SK-N-DZ (cell line): Measurements from ENCODE around the gene SRRM3. TPM values are rescaled to one million over a fixed set of nuclear protein-coding genes. Genes with fewer than 3 reads are reported as not detected.
"Not testable (repeated sequence)": the region's sequence is repeated elsewhere in the genome, so short reads cannot be mapped to it uniquely, and the experiment has no call there.

Experiments
- DNase-seq: peaks from one replicate; pipeline ENCODE4 v3.0.0-alpha.2; 2015; ENCODE audit warnings: low spot score
- polyA plus RNA-seq, 2 experiments: library from polyadenylated mRNA; depleted of rRNA; stranded (reverse); fragments of >200 nt; gene quantifications; 2 replicates each; pipeline ENCODE4 v1.2.3, GENCODE V29; 2014

The SRRM3 gene, protein sequence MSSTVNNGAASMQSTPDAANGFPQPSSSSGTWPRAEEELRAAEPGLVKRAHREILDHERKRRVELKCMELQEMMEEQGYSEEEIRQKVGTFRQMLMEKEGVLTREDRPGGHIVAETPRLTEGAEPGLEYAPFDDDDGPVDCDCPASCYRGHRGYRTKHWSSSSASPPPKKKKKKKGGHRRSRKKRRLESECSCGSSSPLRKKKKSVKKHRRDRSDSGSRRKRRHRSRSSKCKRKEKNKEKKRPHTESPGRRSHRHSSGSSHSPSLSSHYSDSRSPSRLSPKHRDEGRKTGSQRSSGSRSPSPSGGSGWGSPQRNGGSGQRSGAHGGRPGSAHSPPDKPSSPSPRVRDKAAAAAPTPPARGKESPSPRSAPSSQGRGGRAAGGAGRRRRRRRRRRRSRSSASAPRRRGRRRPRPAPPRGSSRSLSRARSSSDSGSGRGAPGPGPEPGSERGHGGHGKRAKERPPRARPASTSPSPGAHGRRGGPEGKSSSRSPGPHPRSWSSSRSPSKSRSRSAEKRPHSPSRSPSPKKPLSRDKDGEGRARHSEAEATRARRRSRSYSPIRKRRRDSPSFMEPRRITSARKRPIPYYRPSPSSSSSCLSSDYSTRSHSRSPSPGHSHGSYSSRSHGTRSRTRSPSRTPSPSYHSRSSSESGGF
- 13.2 and 13.5 TPM in 2 replicates for polyA plus RNA-seq (2014; cell fraction: cytosol; rRNA removed)
- 26.8 and 31.9 TPM in 2 replicates for polyA plus RNA-seq (2014; cell fraction: nucleus; rRNA removed)

GRCh38 chr7:76201732-76202665 is at the start of gene SRRM3:
SRRM3 (plus strand) TSS chr7:76201896; CDS start chr7:76235067, 33,171 bp downstream.
- peak; percentile 84 for DNase-seq

GRCh38 chr7:76151932-76152331 is 49.8 kb upstream of the SRRM3 start:
- DNase-seq, result no peak

DNA sequence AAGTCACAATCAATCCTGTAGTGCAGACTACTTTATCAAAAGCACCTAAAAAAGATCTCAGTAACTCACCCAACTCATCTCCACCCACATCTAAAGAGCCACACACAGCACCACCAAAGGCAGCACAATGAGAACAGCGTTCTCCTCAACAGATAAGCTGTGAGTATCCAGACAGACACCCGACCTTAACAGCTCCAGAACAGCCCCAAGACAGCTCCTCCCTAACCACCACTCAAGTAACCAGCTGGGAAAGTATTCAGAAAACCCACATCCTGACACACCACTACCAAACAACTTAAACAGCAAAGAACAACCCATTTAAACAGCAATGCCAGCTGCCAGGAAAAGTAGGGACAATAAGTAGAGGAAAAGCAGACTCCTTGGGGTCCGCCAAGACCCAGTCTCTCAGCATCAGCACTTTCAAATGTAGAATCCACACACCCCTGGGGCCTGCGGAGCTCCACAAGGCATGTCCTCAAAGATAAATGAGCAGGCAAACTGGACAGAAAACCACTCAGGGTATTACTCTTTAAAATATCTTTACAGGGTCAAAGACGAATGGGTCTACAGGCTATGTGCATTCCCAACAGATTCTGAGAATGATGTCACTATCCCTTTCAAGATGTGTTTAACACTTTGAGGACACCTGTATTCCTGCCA is 48.0 kb upstream of the SRRM3 start:
- not testable (repeated sequence) for DNase-seq

DNA sequence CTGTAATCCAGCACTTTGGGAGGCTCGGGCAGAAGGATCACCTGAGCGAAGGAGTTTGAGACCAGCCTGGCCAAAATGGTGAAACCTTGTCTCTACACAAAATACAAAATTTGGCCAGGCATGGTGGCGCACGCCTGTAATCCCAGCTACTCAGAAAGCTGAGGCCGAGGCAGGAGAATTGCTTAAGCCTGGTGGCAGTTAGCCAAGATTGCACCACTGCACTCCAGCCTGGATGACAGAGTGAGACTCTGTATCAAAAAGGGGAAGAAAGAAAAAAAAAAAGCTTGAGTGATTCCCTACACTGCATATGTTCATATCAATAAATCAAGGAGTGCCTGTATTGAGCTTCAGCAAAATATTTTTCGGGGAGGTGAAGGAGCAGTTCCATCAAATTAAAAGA is 45.8 kb upstream of the SRRM3 start:
- DNase-seq, result no peak

GRCh38 chr7:76156992-76157685 is 44.6 kb upstream of the SRRM3 start:
- DNase-seq, result not testable (repeated sequence)

DNA sequence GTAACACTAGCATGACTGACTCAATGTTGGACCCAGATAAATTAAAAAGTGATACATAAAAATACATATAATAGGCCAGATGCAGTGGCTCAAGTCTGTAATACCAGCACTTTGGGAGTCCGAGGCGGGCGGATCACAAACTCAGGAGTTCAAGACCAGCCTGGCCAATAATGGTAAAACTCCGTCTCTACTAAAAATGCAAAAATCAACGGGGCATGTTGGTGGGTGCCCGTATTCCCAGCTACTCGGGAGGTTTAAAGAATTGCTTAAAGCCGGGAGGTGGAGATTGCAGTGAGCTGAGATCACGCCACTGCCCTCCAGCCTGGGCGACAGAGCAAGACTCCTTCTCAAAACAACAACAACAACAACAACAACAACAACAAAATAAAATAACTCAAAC is 43.3 kb upstream of the SRRM3 start:
- not testable (repeated sequence) for DNase-seq

DNA sequence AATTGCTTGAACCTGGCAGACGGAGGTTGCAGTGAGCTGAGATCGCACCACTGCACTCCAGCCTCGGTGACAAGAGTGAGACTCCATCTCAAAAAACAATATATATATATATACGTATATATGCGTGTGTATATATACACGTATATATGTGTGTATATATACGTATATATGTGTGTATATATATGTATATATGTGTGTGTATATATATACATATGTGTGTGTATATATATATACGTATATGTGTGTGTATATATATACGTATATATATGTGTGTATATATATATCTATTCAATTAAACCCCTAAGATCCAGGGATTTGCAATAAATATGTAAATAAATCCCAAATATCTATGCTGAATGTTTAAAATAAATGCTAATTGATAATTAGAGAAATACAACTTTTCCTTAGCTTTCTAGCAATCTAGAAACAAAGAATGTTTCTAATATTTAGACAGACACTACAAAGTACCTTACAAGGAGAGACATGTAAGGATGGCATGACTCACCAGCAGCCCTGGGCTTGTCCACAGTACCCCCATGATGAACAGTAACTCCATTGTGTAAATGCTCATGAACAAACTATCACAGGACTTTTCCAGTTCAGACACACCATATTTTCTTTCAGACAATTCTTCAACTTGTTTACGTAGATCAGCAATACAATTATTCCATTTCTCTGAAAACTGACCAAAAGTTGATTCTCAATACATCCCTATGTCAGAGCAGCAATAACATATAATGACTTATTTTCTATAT is 39.1 kb upstream of the SRRM3 start:
- not testable (repeated sequence) for DNase-seq

- not testable (repeated sequence) for DNase-seq
These were observed 37.9 kb upstream of the SRRM3 start for GRCh38 chr7:76163812-76164211.

DNA sequence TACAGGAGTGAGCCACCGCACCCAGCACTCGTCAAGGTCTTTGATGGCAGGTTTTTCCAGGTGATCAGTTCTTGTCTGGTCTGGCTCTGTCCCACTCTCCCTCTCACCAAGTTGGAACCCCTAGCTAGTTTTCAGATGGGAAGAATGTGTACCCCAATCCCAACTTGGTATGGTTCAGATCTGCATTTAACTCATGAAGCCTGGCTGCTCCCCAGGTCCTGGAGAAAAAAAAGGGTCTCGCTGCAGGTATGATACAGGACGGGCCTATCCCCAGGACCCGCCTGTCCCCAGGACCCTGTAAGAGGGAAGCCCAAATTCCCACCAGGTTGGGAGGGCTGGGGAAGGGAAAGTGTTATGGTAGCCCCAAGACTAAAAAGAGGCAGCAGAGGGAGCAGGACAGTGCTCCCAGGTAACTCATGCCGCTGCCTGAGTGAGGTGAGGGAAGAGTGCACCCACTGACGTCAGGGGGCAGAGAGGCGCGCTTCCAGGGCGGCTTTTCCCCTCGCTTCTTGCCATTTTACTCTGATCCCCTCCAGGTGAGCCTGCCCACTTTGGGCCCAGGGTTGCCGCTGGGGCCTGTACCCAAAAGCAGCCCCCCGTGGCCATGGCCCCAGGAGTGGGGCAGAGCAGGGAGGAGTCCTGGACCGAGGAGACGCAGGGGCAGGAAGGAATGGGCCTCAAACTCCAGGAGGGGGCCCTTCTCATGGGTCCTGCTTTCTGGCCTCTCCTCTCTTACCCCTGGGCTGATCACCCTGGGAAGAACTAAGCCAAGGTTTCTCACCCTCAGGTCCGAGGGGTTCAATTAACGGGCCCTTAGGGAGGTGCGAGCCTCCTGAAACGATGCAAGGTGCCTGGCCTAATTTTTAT is 36.4 kb upstream of the SRRM3 start:
- DNase-seq, result no peak

- DNase-seq, result no peak
These were observed 35.7 kb upstream of the SRRM3 start for GRCh38 chr7:76165973-76166403.

GRCh38 chr7:76166404-76167255 is 35.1 kb upstream of the SRRM3 start:
- peak; percentile 92 for DNase-seq

DNA sequence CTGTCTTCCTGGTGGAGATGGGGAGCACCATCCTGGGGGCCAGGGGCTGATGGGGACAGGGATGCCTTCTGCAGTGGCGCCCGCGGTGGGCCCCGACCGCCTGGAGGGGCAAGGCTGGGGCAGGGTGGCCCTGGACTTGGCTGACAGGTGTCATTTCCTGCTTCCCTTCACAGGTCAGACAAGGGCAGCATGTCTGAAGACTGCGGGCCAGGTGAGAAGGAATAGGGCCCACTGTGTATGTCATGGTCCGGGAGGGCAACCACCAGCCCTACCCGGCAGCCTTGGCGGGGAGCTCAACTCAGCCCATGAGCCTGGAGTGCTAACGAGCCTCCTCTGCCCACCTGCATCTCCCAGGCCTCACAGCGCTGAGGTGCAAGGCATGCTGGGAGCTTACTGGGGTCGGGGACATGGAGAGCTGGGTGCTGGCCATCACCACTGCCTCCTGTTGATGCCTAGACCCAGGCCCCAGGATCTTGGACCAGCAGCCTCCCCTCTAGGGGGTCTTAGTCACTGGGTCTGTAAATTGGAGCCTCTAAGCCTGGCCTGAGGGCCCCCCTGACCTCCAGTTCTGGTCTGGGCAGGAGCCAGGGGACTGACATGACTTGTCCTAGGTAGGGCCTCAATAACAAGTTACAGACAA is 28.0 kb upstream of the SRRM3 start:
- no peak for DNase-seq

GRCh38 chr7:76176951-76177350 is 24.7 kb upstream of the SRRM3 start:
- DNase-seq, result not testable (repeated sequence)

GRCh38 chr7:76179686-76180085 is 22.0 kb upstream of the SRRM3 start:
- no peak for DNase-seq

DNA sequence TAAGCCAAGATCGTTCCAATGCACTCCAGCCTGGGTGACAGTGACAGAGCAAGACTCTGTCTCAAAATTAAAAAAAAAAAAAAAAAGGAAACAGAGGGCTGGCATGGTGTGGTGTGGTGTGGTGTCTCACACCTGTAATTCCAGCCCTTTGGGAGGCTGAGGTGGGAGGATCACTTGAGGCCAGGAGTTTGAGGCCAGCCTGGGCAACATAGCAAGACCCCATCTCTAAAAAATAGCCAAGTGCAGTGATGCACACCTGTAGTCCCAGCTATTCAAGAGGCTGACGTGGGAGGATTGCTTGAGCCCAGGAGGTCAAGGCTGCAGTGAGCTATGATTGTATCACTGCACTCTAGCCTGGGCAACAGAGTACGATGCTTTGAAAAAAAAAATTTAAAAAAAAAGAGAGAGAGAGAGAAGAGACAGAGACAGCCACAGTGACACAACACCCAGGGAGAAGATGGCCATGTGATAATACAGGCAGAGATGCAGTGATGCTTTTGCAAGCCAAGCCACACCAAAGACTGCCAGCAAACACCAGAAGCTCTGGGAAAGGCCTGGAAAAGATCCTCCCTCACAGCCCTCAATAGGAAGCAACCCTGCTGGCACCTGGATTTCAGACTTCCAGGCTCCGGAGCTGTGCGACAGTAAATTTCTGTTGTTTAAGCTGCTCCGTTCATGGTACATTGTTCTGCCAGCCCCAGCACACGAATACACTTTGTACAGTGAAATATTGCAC is 19.3 kb upstream of the SRRM3 start:
- no peak for DNase-seq

DNA sequence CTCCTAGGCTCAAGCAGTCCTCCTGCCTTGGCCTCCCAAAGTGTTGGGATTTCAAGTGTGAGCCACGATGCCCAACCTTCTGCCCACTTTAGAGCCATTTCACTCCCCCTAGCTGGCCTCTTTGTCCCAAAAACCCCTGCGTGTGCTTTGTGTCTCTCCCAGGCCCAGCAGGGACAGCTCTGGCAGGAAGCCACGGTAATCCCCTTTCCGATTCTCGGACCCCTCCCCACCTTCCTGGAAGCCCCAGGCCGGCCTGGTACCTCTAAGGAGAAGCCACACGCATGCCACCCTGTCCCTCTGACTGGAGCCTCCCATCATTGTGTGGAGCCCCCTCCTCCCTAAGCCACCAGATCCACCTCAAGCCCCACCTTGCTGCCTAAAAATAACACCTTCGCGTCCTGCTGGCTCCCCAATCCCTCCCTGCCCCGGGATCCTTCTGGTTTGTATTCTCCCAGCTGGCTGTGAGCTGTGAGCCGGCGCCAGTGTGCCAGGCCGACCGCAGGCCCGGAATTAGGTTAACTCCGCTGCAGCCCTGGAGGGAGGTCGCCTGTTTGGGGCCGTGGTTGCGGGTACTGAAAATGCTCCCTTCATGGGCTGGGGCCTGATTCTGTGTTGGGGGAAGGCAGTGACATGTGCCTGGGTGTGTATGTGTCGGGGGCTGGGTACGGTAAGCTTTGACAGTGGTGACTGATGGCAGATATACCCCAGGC is 16.4 kb upstream of the SRRM3 start:
- DNase-seq, result peak; percentile 48
